Activated CD8-positive, alpha-beta memory T cell treated with anti-CD3 and anti-CD28 coated beads, Interleukin-2, amount 50 U/mL, for 1 hour (primary cell): ENCODE results near the gene POC1B.

Source experiments
- DNase-seq: peaks from one replicate; pipeline ENCODE4 v3.0.0-alpha.2; 2020; ENCODE audit errors: extremely low read depth

POC1B gene

DNA sequence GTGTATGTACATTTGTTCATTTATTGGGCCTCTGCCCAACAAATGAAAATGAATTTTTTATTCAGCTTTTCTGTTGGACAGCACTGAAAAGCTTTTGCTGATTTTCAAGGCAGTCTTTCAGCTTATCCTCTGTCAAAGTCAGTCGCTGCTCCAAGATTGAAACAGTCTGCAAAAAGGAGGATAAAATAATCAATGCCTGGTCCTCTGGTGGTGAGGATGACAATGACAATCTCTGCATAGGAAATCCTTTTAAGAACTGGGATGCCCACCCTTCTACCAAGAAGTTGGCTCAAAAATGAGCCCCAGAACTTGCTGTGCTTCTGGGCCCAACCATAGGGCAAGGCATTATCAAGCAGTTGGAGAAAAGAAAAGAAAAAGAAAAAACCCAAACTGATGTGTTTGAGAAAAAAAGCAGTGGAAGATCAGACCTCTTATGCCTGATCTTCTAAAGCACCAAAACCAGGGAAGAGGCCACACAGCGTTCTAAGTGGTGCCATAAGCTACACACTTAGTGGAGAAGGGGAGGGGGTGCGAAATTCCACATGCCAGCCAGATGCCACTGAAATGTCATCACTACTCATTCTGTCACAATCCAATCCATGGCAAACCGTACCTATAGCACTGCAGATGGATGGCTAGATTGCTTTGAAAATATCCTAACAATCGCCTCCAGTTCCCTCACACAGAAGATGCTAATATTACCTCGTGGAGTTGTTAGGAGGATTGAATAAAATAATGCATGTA lies 104.6 kb downstream of the POC1B start:
- no peak for DNase-seq

DNA sequence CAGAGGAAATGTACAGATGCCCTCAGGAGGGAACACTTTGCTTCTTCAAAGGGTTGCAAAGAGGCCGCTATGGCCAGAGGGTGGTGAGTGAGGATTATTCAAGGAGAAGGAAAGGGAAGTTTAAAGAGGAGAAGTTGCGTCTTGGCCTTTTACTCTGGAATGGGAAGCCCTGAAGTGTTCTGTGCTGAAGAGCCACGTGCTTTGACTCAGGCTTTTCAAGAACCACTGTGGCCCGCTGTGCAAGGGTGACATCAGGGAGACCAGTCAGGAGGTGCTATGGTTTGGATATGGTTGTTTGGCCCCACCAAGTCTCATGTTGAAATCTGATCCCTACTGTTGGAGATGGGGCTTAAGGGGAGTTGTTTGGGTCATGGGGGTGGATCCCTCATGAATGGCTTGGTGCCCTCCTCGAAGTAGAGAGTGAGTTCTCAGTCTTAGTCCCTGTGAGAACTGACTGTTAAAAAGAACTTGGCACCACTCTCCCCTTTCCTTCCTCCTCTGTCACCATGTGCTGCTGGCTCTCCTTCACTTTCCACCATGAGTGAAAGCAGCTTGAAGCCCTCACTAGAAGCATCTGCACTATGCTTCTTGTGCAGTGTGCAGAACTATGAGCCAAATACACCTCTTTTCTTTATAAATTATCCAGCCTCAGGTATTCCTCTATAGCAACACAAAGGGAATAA lies 107.5 kb downstream of the POC1B start:
- no peak for DNase-seq

GRCh38 chr12:89417246-89417977 lies 108.4 kb downstream of the POC1B start:
- no peak for DNase-seq

- DNase-seq = no peak
These were observed 109.6 kb downstream of the POC1B start for GRCh38 chr12:89416049-89416792.

GRCh38 chr12:89414851-89415250 lies 111.0 kb downstream of the POC1B start:
- DNase-seq = no peak

GRCh38 chr12:89414322-89414721 lies 111.5 kb downstream of the POC1B start:
- no peak for DNase-seq

DNA sequence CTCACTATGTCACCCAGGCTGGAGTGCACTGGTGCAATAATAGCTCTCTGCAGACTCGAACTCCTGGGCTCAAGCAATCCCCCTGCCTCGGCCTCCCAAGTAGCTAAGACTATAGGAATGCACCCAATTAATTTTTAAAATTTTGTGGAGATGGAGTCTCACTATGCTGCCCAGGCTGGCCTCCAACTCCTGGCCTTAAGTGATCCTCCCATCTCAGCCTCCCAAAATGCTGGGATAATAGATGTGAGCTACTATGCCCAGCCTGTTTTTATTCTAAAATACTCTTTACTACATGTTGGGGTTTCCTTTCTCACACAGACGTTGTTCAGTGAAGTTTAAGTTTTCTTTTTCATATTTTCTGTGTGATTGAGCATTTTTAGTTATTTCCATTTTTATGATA lies 112.6 kb downstream of the POC1B start:
- no peak for DNase-seq

DNA sequence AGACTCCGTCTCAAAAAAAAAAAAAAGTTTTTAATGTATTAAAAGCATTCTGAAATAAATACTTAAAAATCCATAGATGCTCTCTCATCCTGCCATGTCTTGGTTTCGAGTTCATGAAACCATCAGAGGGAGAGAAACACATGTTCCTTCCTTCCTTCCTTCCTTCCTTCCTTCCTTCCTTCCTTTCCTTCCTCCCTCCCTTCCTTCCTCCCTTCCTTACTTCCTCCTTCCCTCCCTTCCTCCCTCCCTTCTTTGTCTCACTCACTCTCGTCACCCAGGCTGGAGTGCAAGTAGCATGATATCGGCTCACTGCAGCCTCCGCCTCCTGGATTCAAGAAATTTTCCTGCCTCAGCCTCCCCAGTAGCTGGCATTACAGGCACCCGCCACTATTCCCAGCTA lies 113.2 kb downstream of the POC1B start:
- no peak for DNase-seq

DNA sequence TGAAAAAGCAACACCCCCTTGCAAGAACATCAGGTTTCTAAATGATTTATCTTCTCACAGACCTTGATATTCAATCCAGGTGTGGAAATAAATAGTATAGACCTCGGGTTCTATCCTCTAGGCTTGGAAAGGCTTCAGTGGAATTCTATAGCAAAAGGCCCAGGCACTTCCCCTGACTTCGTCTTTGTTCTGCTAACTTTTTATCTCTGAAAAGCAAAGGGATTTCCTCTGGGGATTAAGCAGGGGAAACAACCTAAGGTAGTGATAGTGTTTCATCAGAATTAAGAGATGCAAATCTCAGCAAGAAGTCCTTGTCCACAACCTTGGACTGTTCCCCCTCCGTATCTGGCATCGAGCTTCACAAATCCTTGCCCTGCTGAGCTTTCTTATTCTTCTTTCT lies 114.0 kb downstream of the POC1B start:
- no peak for DNase-seq

- no peak for DNase-seq
These were observed 114.6 kb downstream of the POC1B start for GRCh38 chr12:89411234-89411633.

DNA sequence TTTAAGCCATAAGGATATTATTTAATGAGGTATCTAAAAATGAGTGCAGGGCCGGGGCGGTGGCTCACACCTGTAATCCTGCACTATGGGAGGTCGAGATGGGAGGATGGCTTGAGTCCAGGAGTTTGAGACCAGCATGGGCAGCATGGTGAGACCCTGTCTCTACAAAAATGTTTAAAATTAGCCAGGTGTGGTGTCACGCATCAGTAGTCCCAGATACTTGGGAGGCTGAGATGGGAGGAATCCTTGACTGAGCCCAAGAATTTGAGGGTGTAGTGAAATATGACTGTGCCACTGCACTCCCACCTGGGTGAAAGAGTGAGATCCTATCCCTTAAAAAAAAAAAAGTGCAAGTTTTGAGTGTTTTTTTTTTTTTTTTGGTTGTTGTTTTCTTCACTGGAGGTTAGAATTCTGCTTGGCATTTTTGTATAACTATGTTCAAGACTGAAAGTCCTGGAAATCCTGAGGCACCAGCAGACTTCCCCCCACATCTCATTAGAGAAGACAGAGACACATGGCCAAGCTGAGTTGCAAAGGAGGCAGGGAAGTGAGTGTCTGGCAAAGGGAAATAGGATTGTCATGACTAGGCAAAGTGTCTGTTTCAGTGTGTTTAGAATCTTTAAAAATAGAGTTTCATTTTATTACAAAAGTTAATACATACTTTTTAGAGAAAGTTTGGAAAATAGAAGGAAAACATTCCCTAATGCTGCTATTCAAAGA lies 120.1 kb downstream of the POC1B start:
- no peak for DNase-seq

GRCh38 chr12:89401433-89402058 lies 124.3 kb downstream of the POC1B start:
- DNase-seq = no peak

- DNase-seq = no peak
These were observed 125.4 kb downstream of the POC1B start for GRCh38 chr12:89400415-89400814.

DNA sequence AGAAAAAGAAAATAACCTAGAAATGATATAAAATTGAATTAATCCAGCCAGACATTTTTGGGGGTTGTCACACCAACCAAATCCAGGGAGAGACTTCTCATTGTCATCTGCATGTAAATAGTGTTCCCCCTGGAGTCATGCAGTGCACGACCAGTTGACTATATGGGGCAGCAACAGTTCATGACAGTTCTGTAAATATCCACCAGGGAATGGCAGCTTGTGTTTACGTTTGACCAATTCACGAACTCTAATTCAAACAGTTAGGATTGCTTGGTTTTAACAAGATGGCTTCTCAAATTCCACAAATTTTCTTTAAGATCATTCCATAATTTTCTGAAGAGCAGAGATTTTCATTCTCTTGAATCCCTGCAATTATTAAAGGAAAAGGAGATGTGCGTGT lies 130.1 kb downstream of the POC1B start:
- DNase-seq = no peak

DNA sequence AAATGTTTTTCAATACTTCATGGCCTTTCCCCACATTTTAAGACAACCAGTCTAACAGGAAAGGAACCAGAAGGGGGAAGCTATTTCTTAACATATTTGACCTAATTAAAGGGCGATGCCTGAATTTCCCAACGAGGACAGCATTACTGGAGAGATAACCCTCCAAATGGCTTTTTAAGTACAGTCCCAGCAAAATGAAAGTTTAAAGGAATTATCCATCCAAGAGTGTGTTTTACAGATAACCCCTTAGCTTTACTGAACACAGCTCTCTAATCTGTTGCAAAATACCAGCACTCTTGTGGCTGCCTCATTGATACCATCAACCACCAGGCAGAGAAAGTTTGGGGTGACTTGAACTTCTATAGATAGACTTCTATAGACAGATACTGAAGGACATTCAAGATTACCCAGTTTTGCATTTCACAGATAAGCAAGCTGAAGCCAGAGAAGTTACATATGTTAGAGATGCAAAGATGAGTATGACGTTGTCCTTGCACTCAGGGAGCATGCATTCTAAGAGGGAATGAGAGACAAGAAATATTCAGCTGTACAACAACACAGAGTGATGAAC lies 132.2 kb downstream of the POC1B start:
- DNase-seq = no peak

GRCh38 chr12:89392391-89392790 lies 133.5 kb downstream of the POC1B start:
- DNase-seq = no peak

GRCh38 chr12:89391726-89392336 lies 134.0 kb downstream of the POC1B start:
- DNase-seq = no peak

DNA sequence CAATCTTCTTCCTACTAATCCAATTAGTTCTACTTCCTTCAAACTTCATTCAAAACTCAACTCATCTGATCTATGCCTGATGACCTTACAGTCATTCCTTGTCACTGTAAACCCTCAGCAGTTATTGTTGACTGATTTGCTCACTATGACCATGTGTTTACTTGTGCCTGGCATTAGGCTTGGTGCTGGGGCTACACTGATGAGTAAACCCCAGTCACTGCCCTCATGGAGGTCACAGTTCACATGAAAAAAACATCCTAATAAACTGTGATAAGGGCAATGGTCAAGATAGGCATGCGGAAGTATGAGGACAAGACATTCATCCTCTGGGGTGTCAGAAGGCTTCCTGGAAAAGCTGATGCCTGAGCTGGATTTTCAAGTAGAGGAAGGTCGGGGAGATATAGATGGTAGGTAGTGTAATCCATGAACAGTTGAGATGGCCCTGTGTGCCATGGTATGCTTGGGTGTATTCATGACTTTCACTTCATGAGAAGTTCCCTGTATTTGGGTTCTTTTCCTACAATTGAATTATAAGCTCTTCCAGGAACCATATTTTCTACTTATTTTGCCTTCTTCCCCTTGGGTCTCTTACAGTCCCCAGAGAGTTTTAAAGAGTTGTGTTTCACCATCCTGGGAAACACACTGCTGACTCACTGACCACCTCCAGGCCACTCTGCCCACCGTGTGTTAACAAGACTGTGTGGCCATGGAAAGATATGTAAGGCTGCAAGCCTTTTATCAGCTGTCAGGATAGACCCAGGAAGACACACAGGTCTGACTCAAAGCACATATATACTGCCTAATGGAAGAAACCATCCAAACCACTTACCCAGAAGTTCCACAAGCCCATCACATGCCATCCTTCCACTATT lies 134.8 kb downstream of the POC1B start:
- DNase-seq = no peak
